ENCODE measurements around the gene GALNS.

The GALNS gene

GRCh38 chr16:88821168-88821850, 35.4 kb downstream of the GALNS start:
- TF ChIP-seq ZC3H10 (CRISPR knock-in tag; IDR thresholded peaks at IDR 0.05) (no peak), OSR1 (CRISPR knock-in tag; IDR thresholded peaks at IDR 0.05) (no peak), POU6F1 (CRISPR knock-in tag; IDR thresholded peaks at IDR 0.05; ENCODE audit: borderline replicate concordance, low read depth) (no peak), ARNTL (CRISPR knock-in tag; IDR thresholded peaks at IDR 0.05; ENCODE audit: borderline replicate concordance, low read depth) (no peak), TSHZ2 (CRISPR knock-in tag; IDR thresholded peaks at IDR 0.05) (no peak), GLIS3 (CRISPR knock-in tag; IDR thresholded peaks at IDR 0.05) (no peak)
- no peak for ATAC-seq

DNA sequence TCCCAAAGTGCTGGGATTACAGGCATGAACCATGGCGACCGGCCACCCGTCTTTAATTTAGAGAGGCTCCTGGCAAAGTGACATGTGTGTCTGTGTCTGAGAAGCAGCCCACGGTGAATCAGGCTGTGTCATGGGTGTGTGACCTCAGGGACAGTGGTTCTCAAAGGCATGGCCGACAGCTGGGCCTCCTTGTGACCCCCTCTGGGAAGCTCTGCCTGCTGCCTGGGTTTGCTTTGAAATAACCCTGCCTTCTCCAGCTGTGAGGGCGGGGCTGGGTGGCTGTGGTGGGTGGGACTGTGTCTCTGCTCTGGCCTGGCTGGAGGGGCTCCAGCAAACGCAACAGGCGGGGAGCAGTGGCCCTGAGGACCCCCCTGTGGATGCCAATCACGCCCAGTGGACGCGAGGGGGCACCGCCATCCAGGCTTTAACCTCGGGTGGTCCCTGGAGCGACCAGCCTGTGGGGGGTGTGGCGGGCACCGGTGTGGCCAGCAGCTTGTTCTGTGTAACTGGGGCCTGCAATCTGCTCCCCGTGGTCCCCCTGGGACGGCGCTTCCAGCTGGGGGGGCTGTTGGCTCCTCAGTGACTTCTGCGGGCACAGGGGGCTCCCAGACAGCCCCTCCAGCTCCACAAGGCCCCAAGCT, 36.2 kb downstream of the GALNS start:
- TF ChIP-seq CREB5 (CRISPR knock-in tag; IDR thresholded peaks at IDR 0.05; ENCODE audit: low read depth), result no peak
- TF ChIP-seq OSR1 (CRISPR knock-in tag; IDR thresholded peaks at IDR 0.05), result no peak
- no peak for TF ChIP-seq TCF4 (CRISPR knock-in tag; IDR thresholded peaks at IDR 0.05; ENCODE audit: borderline replicate concordance)
- no peak for TF ChIP-seq ISL1 (CRISPR knock-in tag; IDR thresholded peaks at IDR 0.05)
- TF ChIP-seq CSDC2 (CRISPR knock-in tag; IDR thresholded peaks at IDR 0.05), result no peak
- TF ChIP-seq ARNTL (CRISPR knock-in tag; IDR thresholded peaks at IDR 0.05; ENCODE audit: borderline replicate concordance, low read depth), result no peak
- no peak for TF ChIP-seq ESRRG (CRISPR knock-in tag; IDR thresholded peaks at IDR 0.05)
- TF ChIP-seq TSHZ2 (CRISPR knock-in tag; IDR thresholded peaks at IDR 0.05), result no peak
- ATAC-seq, result no peak

DNA sequence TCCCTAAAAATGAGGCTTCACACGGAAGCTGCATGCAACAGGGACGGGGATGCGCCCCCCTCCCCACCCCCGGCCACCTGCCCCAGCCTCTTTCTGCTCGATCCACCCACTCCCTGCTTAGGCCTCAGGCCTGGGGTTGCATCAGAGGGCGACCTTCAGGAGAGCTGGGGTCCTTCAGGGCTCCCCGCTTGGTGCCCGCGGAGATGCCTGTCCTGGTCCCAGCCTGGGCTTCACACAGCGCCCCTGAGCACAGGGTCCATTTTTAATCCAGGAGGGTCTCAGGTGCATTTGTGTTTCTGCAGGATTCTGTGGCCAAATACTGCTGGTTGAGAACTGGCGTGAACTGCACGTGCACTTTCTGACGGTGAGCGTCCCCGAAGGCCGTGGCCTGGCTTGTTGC, 37.6 kb downstream of the GALNS start:
- ATAC-seq, result no peak
- no peak for TF ChIP-seq ZNF565 (CRISPR knock-in tag; conservative IDR thresholded peaks at IDR 0.05; ENCODE audit: low read depth)
- no peak for TF ChIP-seq ISL1 (CRISPR knock-in tag; IDR thresholded peaks at IDR 0.05)
- no peak for TF ChIP-seq OSR1 (CRISPR knock-in tag; IDR thresholded peaks at IDR 0.05)
- TF ChIP-seq POU6F1 (CRISPR knock-in tag; IDR thresholded peaks at IDR 0.05; ENCODE audit: borderline replicate concordance, low read depth), result no peak
- no peak for TF ChIP-seq SNAI2 (CRISPR knock-in tag; IDR thresholded peaks at IDR 0.05)
- TF ChIP-seq ZC3H10 (CRISPR knock-in tag; IDR thresholded peaks at IDR 0.05), result no peak
- TF ChIP-seq ESRRG (CRISPR knock-in tag; IDR thresholded peaks at IDR 0.05), result no peak
- TF ChIP-seq, protein P1, sequence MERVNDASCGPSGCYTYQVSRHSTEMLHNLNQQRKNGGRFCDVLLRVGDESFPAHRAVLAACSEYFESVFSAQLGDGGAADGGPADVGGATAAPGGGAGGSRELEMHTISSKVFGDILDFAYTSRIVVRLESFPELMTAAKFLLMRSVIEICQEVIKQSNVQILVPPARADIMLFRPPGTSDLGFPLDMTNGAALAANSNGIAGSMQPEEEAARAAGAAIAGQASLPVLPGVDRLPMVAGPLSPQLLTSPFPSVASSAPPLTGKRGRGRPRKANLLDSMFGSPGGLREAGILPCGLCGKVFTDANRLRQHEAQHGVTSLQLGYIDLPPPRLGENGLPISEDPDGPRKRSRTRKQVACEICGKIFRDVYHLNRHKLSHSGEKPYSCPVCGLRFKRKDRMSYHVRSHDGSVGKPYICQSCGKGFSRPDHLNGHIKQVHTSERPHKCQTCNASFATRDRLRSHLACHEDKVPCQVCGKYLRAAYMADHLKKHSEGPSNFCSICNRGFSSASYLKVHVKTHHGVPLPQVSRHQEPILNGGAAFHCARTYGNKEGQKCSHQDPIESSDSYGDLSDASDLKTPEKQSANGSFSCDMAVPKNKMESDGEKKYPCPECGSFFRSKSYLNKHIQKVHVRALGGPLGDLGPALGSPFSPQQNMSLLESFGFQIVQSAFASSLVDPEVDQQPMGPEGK (CRISPR knock-in tag; IDR thresholded peaks at IDR 0.05; ENCODE audit: borderline replicate concordance), result no peak
- TF ChIP-seq TCF4 (CRISPR knock-in tag; IDR thresholded peaks at IDR 0.05; ENCODE audit: borderline replicate concordance), result no peak
- TF ChIP-seq GLIS3 (CRISPR knock-in tag; IDR thresholded peaks at IDR 0.05), result no peak
- TF ChIP-seq ZFP30 (CRISPR knock-in tag; IDR thresholded peaks at IDR 0.05), result no peak
- TF ChIP-seq, protein P2, sequence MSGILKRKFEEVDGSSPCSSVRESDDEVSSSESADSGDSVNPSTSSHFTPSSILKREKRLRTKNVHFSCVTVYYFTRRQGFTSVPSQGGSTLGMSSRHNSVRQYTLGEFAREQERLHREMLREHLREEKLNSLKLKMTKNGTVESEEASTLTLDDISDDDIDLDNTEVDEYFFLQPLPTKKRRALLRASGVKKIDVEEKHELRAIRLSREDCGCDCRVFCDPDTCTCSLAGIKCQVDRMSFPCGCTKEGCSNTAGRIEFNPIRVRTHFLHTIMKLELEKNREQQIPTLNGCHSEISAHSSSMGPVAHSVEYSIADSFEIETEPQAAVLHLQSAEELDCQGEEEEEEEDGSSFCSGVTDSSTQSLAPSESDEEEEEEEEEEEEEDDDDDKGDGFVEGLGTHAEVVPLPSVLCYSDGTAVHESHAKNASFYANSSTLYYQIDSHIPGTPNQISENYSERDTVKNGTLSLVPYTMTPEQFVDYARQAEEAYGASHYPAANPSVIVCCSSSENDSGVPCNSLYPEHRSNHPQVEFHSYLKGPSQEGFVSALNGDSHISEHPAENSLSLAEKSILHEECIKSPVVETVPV (CRISPR knock-in tag; IDR thresholded peaks at IDR 0.05), result no peak
- TF ChIP-seq CSDC2 (CRISPR knock-in tag; IDR thresholded peaks at IDR 0.05), result no peak

All from SK-N-SH treated with all-trans-retinoic acid at 6 μM for 48 hours (cell line).